Esophagus muscularis mucosa (tissue), 4 donors: ENCODE results near the gene DHX58.

Experiments used
- CTCF ChIP-seq, 3 experiments: fragments of 200-600 bp in 2 of 3; fragments of 450-650 bp in 1 of 3; sonication (generic) in 2 of 3; IDR thresholded peaks; one replicate each; pipeline ENCODE4 v1.5.1; 2017 to 2019; ENCODE audit warnings: antibody characterized with exemption in 3 of 3, mild to moderate bottlenecking in 2 of 3, moderate library complexity in 1 of 3
- EP300 ChIP-seq: sonication (generic); formaldehyde crosslinking; IDR thresholded peaks from one replicate; pipeline ENCODE4 v1.6.1; 2017; ENCODE audit warnings: antibody characterized with exemption
- POLR2A ChIP-seq: fragments of 450-650 bp; IDR thresholded peaks from one replicate; pipeline ENCODE4 v1.6.1; 2017; ENCODE audit warnings: antibody characterized with exemption, moderate library complexity, mild to moderate bottlenecking, low read depth
- POLR2AphosphoS5 ChIP-seq, 2 donors: sonication (generic); formaldehyde crosslinking; IDR thresholded peaks; one replicate each; pipeline ENCODE4 v1.6.1; 2017; ENCODE audit warnings: antibody characterized with exemption in 2 of 2

- no peak for TF ChIP-seq POLR2AphosphoS5 (IDR thresholded peaks at IDR 0.05)
- no peak for TF ChIP-seq CTCF (IDR thresholded peaks at IDR 0.05)
- TF ChIP-seq POLR2A, result no peak
- TF ChIP-seq EP300, result no peak
Observed at GRCh38 chr17:42124256-42124655, 11.7 kb upstream of the DHX58 start.
